Uterus (tissue), 2 donors: ENCODE results near the gene PEX11A.

ENCODE experiments used
- POLR2A ChIP-seq, 2 donors: fragments of 450-650 bp; IDR thresholded peaks; one replicate each; pipeline ENCODE4 v1.6.1; 2016; ENCODE audit warnings: antibody characterized with exemption in 2 of 2, mild to moderate bottlenecking in 1 of 2, moderate library complexity in 1 of 2
- TF ChIP-seq, protein P1 (sequence below), 4 experiments: fragments of 200-600 bp in 2 of 4; fragments of 450-650 bp in 2 of 4; sonication (generic) in 2 of 4; IDR thresholded peaks; one replicate each; pipeline ENCODE4 v1.5.1; 2016 to 2019; ENCODE audit warnings: antibody characterized with exemption in 4 of 4, mild to moderate bottlenecking in 2 of 4, moderate library complexity in 1 of 4

- TF ChIP-seq, protein P1, sequence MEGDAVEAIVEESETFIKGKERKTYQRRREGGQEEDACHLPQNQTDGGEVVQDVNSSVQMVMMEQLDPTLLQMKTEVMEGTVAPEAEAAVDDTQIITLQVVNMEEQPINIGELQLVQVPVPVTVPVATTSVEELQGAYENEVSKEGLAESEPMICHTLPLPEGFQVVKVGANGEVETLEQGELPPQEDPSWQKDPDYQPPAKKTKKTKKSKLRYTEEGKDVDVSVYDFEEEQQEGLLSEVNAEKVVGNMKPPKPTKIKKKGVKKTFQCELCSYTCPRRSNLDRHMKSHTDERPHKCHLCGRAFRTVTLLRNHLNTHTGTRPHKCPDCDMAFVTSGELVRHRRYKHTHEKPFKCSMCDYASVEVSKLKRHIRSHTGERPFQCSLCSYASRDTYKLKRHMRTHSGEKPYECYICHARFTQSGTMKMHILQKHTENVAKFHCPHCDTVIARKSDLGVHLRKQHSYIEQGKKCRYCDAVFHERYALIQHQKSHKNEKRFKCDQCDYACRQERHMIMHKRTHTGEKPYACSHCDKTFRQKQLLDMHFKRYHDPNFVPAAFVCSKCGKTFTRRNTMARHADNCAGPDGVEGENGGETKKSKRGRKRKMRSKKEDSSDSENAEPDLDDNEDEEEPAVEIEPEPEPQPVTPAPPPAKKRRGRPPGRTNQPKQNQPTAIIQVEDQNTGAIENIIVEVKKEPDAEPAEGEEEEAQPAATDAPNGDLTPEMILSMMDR (IDR thresholded peaks at IDR 0.05), result no peak
- peak in 1 of 2 donors; percentile 18 for TF ChIP-seq POLR2A (IDR thresholded peaks at IDR 0.05)
Measured at GRCh38 chr15:89665449-89666181, 24.9 kb downstream of the PEX11A start.
